ENCODE results near the gene PTPRT. TPM values are rescaled to one million over a fixed set of nuclear protein-coding genes. Genes with fewer than 3 reads are reported as not detected.
A peak's percentile ranks its signal among the peaks of the same experiment; 100 is the strongest.

The PTPRT gene
- total and polyA plus RNA-seq, 2 of the 13 experiments (the other 11 are each of a cell fraction or from before 2014, with no cell fraction given): under 0.01 to 0.09 TPM

- TF ChIP-seq HOXD1 (CRISPR knock-in tag; IDR thresholded peaks at IDR 0.05) (no peak), ZEB1 (IDR thresholded peaks at IDR 0.05; ENCODE audit: insufficient replicate concordance, low read depth) (no peak), ZFP36 (IDR thresholded peaks at IDR 0.05; ENCODE audit: borderline replicate concordance, low read depth, low read length, partially characterized antibody) (no peak), CENPBD1 (CRISPR knock-in tag; IDR thresholded peaks at IDR 0.05; ENCODE audit: borderline replicate concordance, low read depth) (no peak), MYPOP (CRISPR knock-in tag; IDR thresholded peaks at IDR 0.05) (no peak), PPARG (CRISPR knock-in tag; conservative IDR thresholded peaks at IDR 0.05) (0 out of 2 replicates have a peak, but pooled peaks have one; percentile 26), ONECUT2 (CRISPR knock-in tag; IDR thresholded peaks at IDR 0.05) (no peak), ZNF549 (CRISPR knock-in tag; IDR thresholded peaks at IDR 0.05) (no peak), CBFB (CRISPR knock-in tag; IDR thresholded peaks at IDR 0.05) (no peak), ZNF652 (CRISPR knock-in tag; IDR thresholded peaks at IDR 0.05; ENCODE audit: borderline replicate concordance, low read depth) (no peak), ZBTB25 (CRISPR knock-in tag; IDR thresholded peaks at IDR 0.05) (no peak), SMARCC2 (IDR thresholded peaks at IDR 0.05) (no peak), ZHX2 (IDR thresholded peaks at IDR 0.05; ENCODE audit: low read depth) (no peak), ZHX2 (CRISPR knock-in tag; IDR thresholded peaks at IDR 0.05; ENCODE audit: borderline replicate concordance) (no peak), ZNF3 (CRISPR knock-in tag; IDR thresholded peaks at IDR 0.05) (no peak), ZNF331 (CRISPR knock-in tag; IDR thresholded peaks at IDR 0.05) (peak; percentile 46; the same call in 1 of the 2 replicates)
Measured at GRCh38 chr20:42901689-42902440, 287.8 kb downstream of the PTPRT start (continued).
